SH-SY5Y (cell line): ENCODE measurements around the gene ZNF148.

Experiments
- GATA2 ChIP-seq: IDR thresholded peaks from 2 replicates; pipeline ENCODE4 v1.6.1; 2011; ENCODE audit warnings: mild to moderate bottlenecking, low read depth, low read length
- GATA3 ChIP-seq: IDR thresholded peaks from 2 replicates; pipeline ENCODE4 v1.6.1; 2011; ENCODE audit warnings: low read depth, mild to moderate bottlenecking, low read length, moderate library complexity

DNA sequence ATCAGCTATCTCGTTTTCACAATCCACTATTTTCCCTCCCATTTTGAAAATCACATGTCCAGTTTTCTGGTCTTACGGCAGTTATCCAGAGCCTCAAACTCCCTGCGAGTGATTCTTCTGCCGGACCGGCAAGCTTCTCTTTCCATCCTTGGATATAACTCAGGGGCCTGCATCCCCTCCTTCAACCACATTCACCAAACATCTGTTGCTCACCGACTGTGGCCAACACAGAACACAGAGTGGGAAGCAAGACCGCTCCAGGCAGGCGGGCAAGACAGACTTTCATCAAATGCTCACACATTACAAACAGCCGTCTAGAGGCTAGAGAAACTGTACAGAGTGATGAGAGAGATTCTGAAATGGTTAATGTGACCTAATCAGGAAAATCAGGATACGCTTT lies 154.9 kb downstream of the ZNF148 start:
- TF ChIP-seq GATA3 (no peak), GATA2 (no peak)
